ENCODE data around the gene CDRT15.

The CDRT15 gene

DNA sequence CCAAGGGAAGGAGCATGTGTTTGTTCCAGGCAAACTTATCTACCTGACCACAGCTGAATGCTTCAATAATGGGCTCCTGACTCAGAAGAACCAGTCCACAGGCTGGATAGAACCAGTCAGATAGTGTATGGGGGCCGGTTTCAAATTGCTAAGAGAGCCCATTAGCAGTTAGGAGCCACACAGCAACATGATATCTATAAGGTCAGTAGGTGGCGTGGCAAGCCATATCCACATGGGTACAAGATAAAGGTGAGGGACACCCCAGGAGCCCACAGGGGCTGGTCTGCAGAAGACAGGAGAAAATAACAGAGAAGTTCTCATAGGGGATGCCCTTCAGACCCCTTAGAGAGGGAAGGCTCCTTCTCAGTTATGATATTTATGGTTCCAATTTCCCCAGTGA lies 31.6 kb upstream of the CDRT15 start:
- CTCF ChIA-PET = interaction anchor here (0.5 to 0.7 kb wide), 2 partner anchors 25 to 33 kb away, joined by 3 read pairs; partner anchors contain the start of gene HS3ST3B1
- Histone ChIP-seq H3K36me3 (ENCODE audit: control insufficient read depth in 2 of 2, insufficient read depth in 1 of 2, low read length in 2 of 2) (no peaks in the 10 kb centered on the region), H3K4me3 (ENCODE audit: low read depth, low read length) (no peak overlapping the region), H3K27ac (ENCODE audit: extremely low read depth, low read depth, low read length) (no peak overlapping the region), H3K4me1 (ENCODE audit: control insufficient read depth, insufficient read depth, low read length) (no peaks in the 10 kb centered on the region), H3K9me3 (ENCODE audit: control insufficient read depth, insufficient read depth, low read depth, low read length) (no peaks in the 10 kb centered on the region)
- TF ChIP-seq ZNF280C (tag by site-specific recombination; IDR thresholded peaks at IDR 0.05) = no peak
- POLR2A ChIA-PET = no interaction called here

DNA sequence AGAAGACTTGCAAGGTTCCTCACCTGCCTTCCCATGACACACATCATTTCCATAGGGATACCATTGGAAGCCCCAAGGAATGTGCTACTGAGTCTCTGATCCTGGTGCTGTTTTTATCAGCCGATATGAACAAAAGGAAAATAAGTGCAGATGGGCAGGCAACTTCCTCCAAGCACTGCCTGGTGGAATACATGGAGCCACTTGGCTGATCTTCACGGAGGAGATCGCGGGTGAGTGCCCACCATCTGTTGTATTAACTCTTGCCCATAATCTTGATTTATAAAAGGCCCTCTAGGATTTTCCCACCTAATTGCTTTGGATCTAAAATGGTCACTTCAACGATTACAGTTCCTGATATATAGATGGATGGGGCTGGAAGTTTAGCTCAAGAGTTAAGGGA lies 24.7 kb upstream of the CDRT15 start:
- Histone ChIP-seq H3K4me1 (ENCODE audit: control insufficient read depth, insufficient read depth, low read length) (no peaks in the 10 kb centered on the region), H3K4me3 (ENCODE audit: low read depth, low read length) (no peak overlapping the region), H3K27ac (ENCODE audit: extremely low read depth, low read depth, low read length) (no peak overlapping the region), H3K9me3 (ENCODE audit: control insufficient read depth, insufficient read depth, low read depth, low read length) (no peaks in the 10 kb centered on the region), H3K36me3 (ENCODE audit: control insufficient read depth in 2 of 2, insufficient read depth in 1 of 2, low read length in 2 of 2) (no peaks in the 10 kb centered on the region)
- CTCF ChIA-PET = interaction anchor here (0.6 kb wide), 1 partner anchor 1242 kb away, joined by 3 read pairs; no protein-coding TSS in a partner anchor
- TF ChIP-seq MEIS1 (CRISPR knock-in tag; IDR thresholded peaks at IDR 0.05; ENCODE audit: borderline replicate concordance) (no peak), ZNF37A (tag by site-specific recombination; IDR thresholded peaks at IDR 0.05) (no peak), ZSCAN18 (tag by site-specific recombination; IDR thresholded peaks at IDR 0.05) (no peak), KLF1 (tag by site-specific recombination; IDR thresholded peaks at IDR 0.05) (no peak), ZNF146 (tag by site-specific recombination; IDR thresholded peaks at IDR 0.05) (no peak), GLIS2 (tag by site-specific recombination; IDR thresholded peaks at IDR 0.05) (no peak)
- TF ChIP-seq, protein P1, sequence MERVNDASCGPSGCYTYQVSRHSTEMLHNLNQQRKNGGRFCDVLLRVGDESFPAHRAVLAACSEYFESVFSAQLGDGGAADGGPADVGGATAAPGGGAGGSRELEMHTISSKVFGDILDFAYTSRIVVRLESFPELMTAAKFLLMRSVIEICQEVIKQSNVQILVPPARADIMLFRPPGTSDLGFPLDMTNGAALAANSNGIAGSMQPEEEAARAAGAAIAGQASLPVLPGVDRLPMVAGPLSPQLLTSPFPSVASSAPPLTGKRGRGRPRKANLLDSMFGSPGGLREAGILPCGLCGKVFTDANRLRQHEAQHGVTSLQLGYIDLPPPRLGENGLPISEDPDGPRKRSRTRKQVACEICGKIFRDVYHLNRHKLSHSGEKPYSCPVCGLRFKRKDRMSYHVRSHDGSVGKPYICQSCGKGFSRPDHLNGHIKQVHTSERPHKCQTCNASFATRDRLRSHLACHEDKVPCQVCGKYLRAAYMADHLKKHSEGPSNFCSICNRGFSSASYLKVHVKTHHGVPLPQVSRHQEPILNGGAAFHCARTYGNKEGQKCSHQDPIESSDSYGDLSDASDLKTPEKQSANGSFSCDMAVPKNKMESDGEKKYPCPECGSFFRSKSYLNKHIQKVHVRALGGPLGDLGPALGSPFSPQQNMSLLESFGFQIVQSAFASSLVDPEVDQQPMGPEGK (tag by site-specific recombination; IDR thresholded peaks at IDR 0.05) = no peak
- TF ChIP-seq, protein P2, sequence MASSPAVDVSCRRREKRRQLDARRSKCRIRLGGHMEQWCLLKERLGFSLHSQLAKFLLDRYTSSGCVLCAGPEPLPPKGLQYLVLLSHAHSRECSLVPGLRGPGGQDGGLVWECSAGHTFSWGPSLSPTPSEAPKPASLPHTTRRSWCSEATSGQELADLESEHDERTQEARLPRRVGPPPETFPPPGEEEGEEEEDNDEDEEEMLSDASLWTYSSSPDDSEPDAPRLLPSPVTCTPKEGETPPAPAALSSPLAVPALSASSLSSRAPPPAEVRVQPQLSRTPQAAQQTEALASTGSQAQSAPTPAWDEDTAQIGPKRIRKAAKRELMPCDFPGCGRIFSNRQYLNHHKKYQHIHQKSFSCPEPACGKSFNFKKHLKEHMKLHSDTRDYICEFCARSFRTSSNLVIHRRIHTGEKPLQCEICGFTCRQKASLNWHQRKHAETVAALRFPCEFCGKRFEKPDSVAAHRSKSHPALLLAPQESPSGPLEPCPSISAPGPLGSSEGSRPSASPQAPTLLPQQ (tag by site-specific recombination; IDR thresholded peaks at IDR 0.05) = no peak
- POLR2A ChIA-PET = no interaction called here

DNA sequence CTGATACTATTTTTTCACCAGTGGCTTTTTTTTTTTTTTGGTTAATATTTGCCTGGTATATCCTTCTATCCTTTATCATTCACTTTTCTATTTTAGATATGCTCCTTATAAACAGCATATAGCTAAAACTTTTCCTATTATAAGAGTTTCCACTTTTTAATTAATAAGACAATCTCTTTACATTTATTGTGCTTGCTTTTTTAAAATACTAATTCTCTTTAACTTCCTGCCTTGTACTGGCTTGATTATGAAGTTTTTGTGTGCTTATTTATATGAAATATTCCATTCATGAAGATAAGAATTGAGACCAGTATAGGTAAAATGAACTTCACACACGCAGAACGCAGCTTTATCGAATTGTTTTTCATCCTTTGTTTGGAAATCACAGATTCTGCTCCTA lies 9.0 kb upstream of the CDRT15 start:
- ChIA-PET CTCF (interaction anchor here (0.6 to 0.8 kb wide), 2 partner anchors 70 to 910 kb away, joined by 3 read pairs; no protein-coding TSS in a partner anchor), POLR2A (interaction anchor here (1.1 kb wide), 1 partner anchor 55 kb away, joined by 3 read pairs; the partner anchor contains the start of gene HS3ST3B1)
- TF ChIP-seq ZNF544 (tag by site-specific recombination; IDR thresholded peaks at IDR 0.05) (no peak), ZNF274 (IDR thresholded peaks at IDR 0.05; ENCODE audit: low read length) (no peak), ZNF274 (tag by site-specific recombination; IDR thresholded peaks at IDR 0.05; ENCODE audit: borderline replicate concordance) (no peak), YY1 (tag by site-specific recombination; IDR thresholded peaks at IDR 0.05) (no peak), ZNF610 (tag by site-specific recombination; IDR thresholded peaks at IDR 0.05; ENCODE audit: borderline replicate concordance) (no peak), ZFP3 (tag by site-specific recombination; IDR thresholded peaks at IDR 0.05; ENCODE audit: low read depth) (no peak), ZNF48 (tag by site-specific recombination; IDR thresholded peaks at IDR 0.05) (no peak)
- TF ChIP-seq, protein P3, sequence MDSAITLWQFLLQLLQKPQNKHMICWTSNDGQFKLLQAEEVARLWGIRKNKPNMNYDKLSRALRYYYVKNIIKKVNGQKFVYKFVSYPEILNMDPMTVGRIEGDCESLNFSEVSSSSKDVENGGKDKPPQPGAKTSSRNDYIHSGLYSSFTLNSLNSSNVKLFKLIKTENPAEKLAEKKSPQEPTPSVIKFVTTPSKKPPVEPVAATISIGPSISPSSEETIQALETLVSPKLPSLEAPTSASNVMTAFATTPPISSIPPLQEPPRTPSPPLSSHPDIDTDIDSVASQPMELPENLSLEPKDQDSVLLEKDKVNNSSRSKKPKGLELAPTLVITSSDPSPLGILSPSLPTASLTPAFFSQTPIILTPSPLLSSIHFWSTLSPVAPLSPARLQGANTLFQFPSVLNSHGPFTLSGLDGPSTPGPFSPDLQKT (IDR thresholded peaks at IDR 0.05; ENCODE audit: borderline replicate concordance, low read depth, low read length) = no peak
- no peaks in the 10 kb centered on the region for H3K9me3 ChIP-seq (ENCODE audit: control insufficient read depth, insufficient read depth, low read depth, low read length)
- no peaks in the 10 kb centered on the region for H3K36me3 ChIP-seq (ENCODE audit: control insufficient read depth in 2 of 2, insufficient read depth in 1 of 2, low read length in 2 of 2)
- no peak overlapping the region for H3K4me3 ChIP-seq (ENCODE audit: low read depth, low read length)
- no peak overlapping the region for H3K27ac ChIP-seq (ENCODE audit: extremely low read depth, low read depth, low read length)
- H3K4me1 ChIP-seq (ENCODE audit: control insufficient read depth, insufficient read depth, low read length) = no peaks in the 10 kb centered on the region
